Psoas muscle (tissue), 8 donors: ENCODE measurements around the gene TGFBRAP1. TPM values are rescaled to one million over a fixed set of nuclear protein-coding genes. Genes with fewer than 3 reads are reported as not detected.
"Not testable (repeated sequence)": the region's sequence is repeated elsewhere in the genome, so short reads cannot be mapped to it uniquely, and the experiment has no call there.

Experiments used
- ATAC-seq, 4 donors: fragments of 200-7000 bp; cut with Tn5 transposase; one replicate each; pipeline ENCODE4 v1.9.1; 2020; ENCODE audit warnings: moderate library complexity in 3 of 4, mild to moderate bottlenecking in 2 of 4
- DNase-seq, 2 donors: peaks; one replicate each; pipeline ENCODE4 v3.0.0-alpha.2; 2020
- H3K27ac ChIP-seq: fragments of 200-600 bp; one replicate; pipeline ENCODE4 v1.8.0; 2022
- H3K27me3 ChIP-seq, 3 donors: fragments of 200-600 bp in 1 of 3; one replicate each; pipeline versions ENCODE4 v1.6.1 to v1.8.0; 2013 to 2022; ENCODE audit warnings: low read length in 2 of 3, mild to moderate bottlenecking in 2 of 3, moderate library complexity in 1 of 3; ENCODE audit not compliant: insufficient read depth in 3 of 3
- H3K36me3 ChIP-seq, 2 donors: fragments of 200-600 bp in 1 of 2; one replicate each; pipeline versions ENCODE4 v1.6.1 to v1.8.0; 2013 to 2022; ENCODE audit warnings: low read depth in 1 of 2, mild to moderate bottlenecking in 1 of 2, moderate library complexity in 1 of 2; ENCODE audit not compliant: insufficient read depth in 1 of 2
- H3K4me1 ChIP-seq: fragments of 200-600 bp; one replicate; pipeline ENCODE4 v1.8.0; 2022
- H3K4me3 ChIP-seq: fragments of 200-600 bp; one replicate; pipeline ENCODE4 v1.8.0; 2022; ENCODE audit warnings: mild to moderate bottlenecking
- H3K9me3 ChIP-seq: fragments of 200-600 bp; one replicate; pipeline ENCODE4 v1.8.0; 2022
- CTCF ChIP-seq: fragments of 200-600 bp; IDR thresholded peaks from one replicate; pipeline ENCODE4 v1.8.0; 2022; ENCODE audit warnings: antibody characterized with exemption
- WGBS, 3 donors: extraction: QIAGEN DNeasy Blood & Tissue Kit; methylation state at CpG; one replicate each; pipeline versions ENCODE4 v1.1.6 to v1.1.7; 2013; 5-methylcytosine and 5-hydroxymethylcytosine counted together
- intact Hi-C, 2 donors: fragments of 100-400 bp; cut with DNase I; formaldehyde crosslinking; loops; one replicate each; pipeline versions ENCODE4 v1.11.0 to v1.14.2; 2022
- polyA plus RNA-seq, 3 donors: library from polyadenylated mRNA; stranded (reverse); fragments of 200-250 nt; gene quantifications; one replicate each; pipeline ENCODE4 v1.2.3, GENCODE V29; 2013
- total RNA-seq, 4 donors: library from RNA; stranded (reverse); fragmentation: NEBNext Ultra II Directional in 2 of 4; extraction: Animal tissue kit (Norgen Biotek cat#: 25700) in 2 of 4; gene quantifications; one replicate each; pipeline versions ENCODE4 v1.2.1 to v1.2.4, GENCODE V29; 2021 to 2023
- donor health status: healthy with polysubstance abuse.
- donor health status: DM: no; HTN: no; CAD: no; lungs with moderate emphysema.
- donor health status: Bipolar disorder and iron deficiency.
- donor health status: healthy.
- donor health status: DM: yes; HTN: yes; CAD: no.
- donor health status: DM: no; HTN: no; CAD: no.
- donor health status: DM: no; HTN: no; CAD: no.
- donor health status: DM: yes; HTN: yes; CAD: no.

Gene TGFBRAP1
- total and polyA plus RNA-seq, 7 donors, result 5.4 to 21.4 (median 16.3) TPM

DNA sequence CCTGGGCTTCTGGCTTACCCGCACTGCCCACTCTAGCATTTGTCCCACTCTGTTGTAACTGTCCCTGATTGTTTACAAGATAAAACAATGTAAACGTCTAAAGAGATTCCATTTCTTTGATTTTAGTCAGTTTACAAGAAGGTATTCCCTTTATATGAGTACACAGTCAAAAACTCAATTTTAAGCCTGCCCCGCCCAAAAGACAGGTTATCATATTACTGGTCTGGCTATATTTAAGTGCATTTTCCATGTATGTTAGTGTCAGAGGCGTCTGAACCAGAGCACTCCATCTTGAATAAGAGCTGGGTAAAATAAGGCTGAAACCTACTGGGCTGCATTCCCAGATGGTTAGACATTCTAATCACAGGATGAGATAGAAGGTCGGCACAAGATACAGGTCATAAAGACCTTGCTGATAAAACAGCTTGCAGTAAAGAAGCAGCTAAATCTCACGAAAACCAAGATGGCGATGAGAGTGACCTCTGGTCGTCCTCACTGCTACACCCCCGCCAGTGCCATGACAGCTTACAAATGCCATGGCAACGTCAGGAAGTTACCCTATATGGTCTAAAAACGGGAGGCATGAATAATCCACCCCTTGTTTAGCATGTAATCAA, 73.0 kb downstream of the TGFBRAP1 start:
- no peak for TF ChIP-seq CTCF
- 63 to 74% (median 67%) methylated on average over 11 of the region's 11 CpGs for WGBS, 3 donors
- H3K4me1 ChIP-seq, result no peaks in the 10 kb centered on the region
- no peak for DNase-seq
- H3K27me3 ChIP-seq, result no peaks in the 10 kb centered on the region
- ATAC-seq, result no peak
- no peaks in the 10 kb centered on the region for H3K9me3 ChIP-seq
- no peaks in the 10 kb centered on the region for H3K36me3 ChIP-seq
- intact Hi-C loops, result no loop called here
- no peak overlapping the region for H3K27ac ChIP-seq
- no peak overlapping the region for H3K4me3 ChIP-seq

DNA sequence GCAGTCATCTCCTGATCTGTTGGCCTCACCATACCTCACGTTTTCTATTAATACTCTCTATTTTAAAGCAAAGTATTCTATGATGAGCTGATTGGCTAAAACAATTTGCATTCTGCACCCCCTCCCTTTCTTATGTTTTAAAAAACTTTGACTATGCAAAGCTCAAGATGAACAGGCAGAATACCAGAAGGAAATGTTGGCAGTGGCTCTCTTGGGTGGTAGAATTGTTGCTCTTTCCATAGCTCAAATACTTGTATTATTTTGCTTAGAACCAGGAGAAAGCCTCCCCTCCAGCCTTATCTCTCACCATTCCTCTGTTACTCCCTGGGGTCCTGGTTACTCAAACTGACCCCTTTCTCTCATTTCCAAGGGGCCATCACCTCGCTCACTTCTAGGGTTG, 73.6 kb downstream of the TGFBRAP1 start:
- no peak for DNase-seq
- Histone ChIP-seq H3K9me3 (no peaks in the 10 kb centered on the region), H3K27ac (no peak overlapping the region), H3K4me1 (no peaks in the 10 kb centered on the region), H3K4me3 (no peak overlapping the region), H3K36me3 (no peaks in the 10 kb centered on the region), H3K27me3 (no peaks in the 10 kb centered on the region)
- intact Hi-C loops, result no loop called here
- 88 to 89% (median 88%) methylated on average over 2 of the region's 2 CpGs for WGBS, 3 donors
- no peak for ATAC-seq
- no peak for TF ChIP-seq CTCF

- WGBS, 3 donors, result 61 to 78% (median 76%) methylated on average over 5 of the region's 5 CpGs
- ATAC-seq (no peak), DNase-seq (no peak)
- intact Hi-C loops, result no loop called here
- no peaks in the 10 kb centered on the region for H3K4me1 ChIP-seq
- H3K27me3 ChIP-seq, result no peaks in the 10 kb centered on the region
- no peaks in the 10 kb centered on the region for H3K36me3 ChIP-seq
- H3K27ac ChIP-seq, result no peak overlapping the region
- no peak overlapping the region for H3K4me3 ChIP-seq
- no peaks in the 10 kb centered on the region for H3K9me3 ChIP-seq
- TF ChIP-seq CTCF, result no peak
Measured at GRCh38 chr2:105254531-105255210, 74.9 kb downstream of the TGFBRAP1 start.

DNA sequence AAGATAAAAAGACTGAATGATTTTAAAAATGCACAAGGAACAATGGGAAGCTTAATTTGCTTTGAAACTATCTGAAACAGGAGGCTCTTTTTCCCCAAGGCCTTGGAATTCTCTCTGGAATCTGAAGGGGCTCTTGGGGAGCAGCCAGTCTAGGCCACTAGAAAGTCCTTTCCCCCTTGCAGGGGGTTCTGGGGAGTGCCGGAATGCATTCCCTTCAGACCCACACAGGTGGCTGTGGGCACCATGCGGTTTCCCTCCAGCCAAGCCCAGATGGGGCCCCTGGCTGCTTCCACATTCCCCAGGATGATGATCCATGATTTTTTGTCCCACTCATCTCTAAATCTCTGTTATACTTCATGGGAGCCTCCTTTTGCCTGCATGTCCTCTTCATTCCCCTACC, 77.3 kb downstream of the TGFBRAP1 start:
- no peaks in the 10 kb centered on the region for H3K4me1 ChIP-seq
- intact Hi-C loops, result no loop called here
- H3K27me3 ChIP-seq, result no peaks in the 10 kb centered on the region
- no peaks in the 10 kb centered on the region for H3K36me3 ChIP-seq
- no peak for DNase-seq
- H3K9me3 ChIP-seq, result no peaks in the 10 kb centered on the region
- no peak for TF ChIP-seq CTCF
- 80 to 92% (median 85%) methylated on average over 2 of the region's 2 CpGs for WGBS, 3 donors
- no peak overlapping the region for H3K4me3 ChIP-seq
- no peak overlapping the region for H3K27ac ChIP-seq
- no peak for ATAC-seq

- WGBS, 3 donors, result 96 to 97% (median 97%) methylated on average over 37 to 43 of the region's 43 CpGs
- DNase-seq, H3K4me1 ChIP-seq, H3K27me3 ChIP-seq, H3K4me3 ChIP-seq, ATAC-seq, H3K36me3 ChIP-seq, H3K9me3 ChIP-seq, intact Hi-C loops, H3K27ac ChIP-seq: not testable (repeated sequence)
Measured at GRCh38 chr2:105251016-105251648, 78.4 kb downstream of the TGFBRAP1 start.
